ENCODE measurements around the gene SUPT3H. TPM values are rescaled to one million over a fixed set of nuclear protein-coding genes. Genes with fewer than 3 reads are reported as not detected.

The SUPT3H gene
- total and polyA plus RNA-seq, 2 of the 8 experiments (the other 6 are each of a cell fraction or from before 2014, with no cell fraction given), result 18.8 to 23.0 TPM

DNA sequence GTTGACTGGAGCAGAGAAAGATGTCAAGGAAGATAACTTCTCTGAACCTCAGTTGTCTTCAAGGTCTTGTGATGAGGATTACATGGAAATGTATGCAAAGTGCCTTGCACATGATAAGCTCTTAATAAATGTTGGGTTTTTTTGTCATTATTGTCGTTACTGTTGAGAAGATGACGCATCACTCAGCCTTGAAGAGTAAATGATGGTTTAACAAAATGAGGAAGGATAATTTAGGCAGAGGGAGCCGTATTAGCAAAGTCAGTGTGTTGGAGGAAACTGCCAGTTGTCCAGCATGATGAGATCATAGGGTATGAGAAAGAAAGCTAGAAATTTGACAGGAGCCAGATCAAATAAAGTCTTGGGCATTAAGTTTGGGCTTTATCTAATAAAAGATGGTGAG, 8.8 kb upstream of the SUPT3H start (continued):
- TF ChIP-seq RAD21 (IDR thresholded peaks at IDR 0.05 in 1 of 2, conservative IDR thresholded peaks at IDR 0.05 in 1 of 2; ENCODE audit: low read depth in 2 of 2, low read length in 2 of 2), result no peak
- TF ChIP-seq, protein P1, sequence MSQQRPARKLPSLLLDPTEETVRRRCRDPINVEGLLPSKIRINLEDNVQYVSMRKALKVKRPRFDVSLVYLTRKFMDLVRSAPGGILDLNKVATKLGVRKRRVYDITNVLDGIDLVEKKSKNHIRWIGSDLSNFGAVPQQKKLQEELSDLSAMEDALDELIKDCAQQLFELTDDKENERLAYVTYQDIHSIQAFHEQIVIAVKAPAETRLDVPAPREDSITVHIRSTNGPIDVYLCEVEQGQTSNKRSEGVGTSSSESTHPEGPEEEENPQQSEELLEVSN (IDR thresholded peaks at IDR 0.05), result no peak
- no peak for TF ChIP-seq SP2 (IDR thresholded peaks at IDR 0.05; ENCODE audit: low read length)
- no peak for TF ChIP-seq EP300 (IDR thresholded peaks at IDR 0.05; ENCODE audit: borderline replicate concordance in 1 of 2, low read depth in 2 of 2, low read length in 2 of 2)
